Right lobe of liver (tissue), 6 donors: ENCODE measurements around the gene RGS11. TPM values are rescaled to one million over a fixed set of nuclear protein-coding genes. Genes with fewer than 3 reads are reported as not detected.

Source experiments
- ATAC-seq, 4 donors: fragments of 200-7000 bp; cut with Tn5 transposase; one replicate each; pipeline ENCODE4 v1.9.1; 2020; ENCODE audit warnings: mild to moderate bottlenecking in 4 of 4, moderate library complexity in 4 of 4
- DNase-seq, 3 donors: peaks; one replicate each; pipeline ENCODE4 v3.0.0-alpha.2; 2020
- H3K27ac ChIP-seq, 3 donors: fragments of 200-600 bp; one replicate each; pipeline ENCODE4 v1.8.0; 2022
- H3K27me3 ChIP-seq, 2 donors: fragments of 200-600 bp; one replicate each; pipeline ENCODE4 v1.8.0; 2022
- H3K36me3 ChIP-seq, 4 donors: fragments of 200-600 bp; sonication (generic) in 1 of 4; one replicate each; pipeline versions ENCODE4 v1.5.1 to v1.8.0; 2017 to 2022; ENCODE audit warnings: control low read depth in 1 of 4
- H3K4me1 ChIP-seq, 4 donors: fragments of 200-600 bp; sonication (generic) in 1 of 4; one replicate each; pipeline versions ENCODE4 v1.5.1 to v1.8.0; 2017 to 2022; ENCODE audit warnings: control low read depth in 1 of 4
- H3K4me3 ChIP-seq, 3 donors: fragments of 200-600 bp; one replicate each; pipeline ENCODE4 v1.8.0; 2022
- H3K9me3 ChIP-seq, 4 donors: fragments of 200-600 bp; sonication (generic) in 1 of 4; one replicate each; pipeline versions ENCODE4 v1.5.1 to v1.8.0; 2017 to 2022; ENCODE audit warnings: control low read depth in 1 of 4
- CTCF ChIP-seq, 4 donors: fragments of 200-600 bp in 3 of 4; fragments of 450-650 bp in 1 of 4; IDR thresholded peaks; one replicate each; pipeline versions ENCODE4 v1.5.1 to v1.8.0; 2016 to 2022; ENCODE audit warnings: antibody characterized with exemption in 4 of 4, mild to moderate bottlenecking in 2 of 4
- POLR2A ChIP-seq: fragments of 450-650 bp; IDR thresholded peaks from one replicate; pipeline ENCODE4 v1.6.1; 2017; ENCODE audit warnings: antibody characterized with exemption, mild to moderate bottlenecking
- WGBS: methylation state at CpG from one replicate; pipeline ENCODE4 v1.1.6; 2018; ENCODE audit warnings: low coverage, low lambda C conversion rate; ENCODE audit not compliant: insufficient coverage; ENCODE audit errors: missing lambda C conversion rate; 5-methylcytosine and 5-hydroxymethylcytosine counted together
- intact Hi-C, 2 donors: fragments of 100-400 bp; cut with DNase I; formaldehyde crosslinking; loops; one replicate each; pipeline versions ENCODE4 v1.11.2 to v1.14.1; 2022
- total RNA-seq, 6 experiments: library from RNA; depleted of rRNA in 2 of 6; stranded (reverse); fragments of >200 nt in 2 of 6; fragmentation: NEBNext Ultra II Directional in 3 of 6; extraction: Animal tissue kit (Norgen Biotek cat#: 25700) in 3 of 6; gene quantifications; one replicate each; pipeline versions ENCODE4 v1.1.0 to v1.2.4, GENCODE V29; 2016 to 2023
- donor health status: DM: no; HTN: yes; CAD: no.
- donor health status: DM: no; HTN: no; CAD: no.
- donor health status: DM: no; HTN: no; CAD: no.
- donor health status: DM: no; HTN: yes; CAD: no.
- donor health status: DM: no; HTN: yes; CAD: no.

The RGS11 gene
- total RNA-seq, 6 experiments from 2014 or later = 0.37 to 1.3 (median 0.80) TPM

- ATAC-seq = no peak
- 69% methylated on average over 22 of the region's 22 CpGs for WGBS
- H3K27ac ChIP-seq = no peak overlapping the region
- peak overlapping the region; percentile 79 to 96 (median 87) for H3K4me3 ChIP-seq
- no peaks in the 10 kb centered on the region for H3K9me3 ChIP-seq
- H3K36me3 ChIP-seq = peaks cover 0 to 27% (median 11%) of the 10 kb centered on the region in 4 donors
- intact Hi-C loops = loop anchor here in 1 of 2 donors (10.0 kb wide), 1 partner anchor 135 kb away; no protein-coding TSS in a partner anchor
- TF ChIP-seq POLR2A (no peak), CTCF (IDR thresholded peaks at IDR 0.05) (no peak)
- DNase-seq = no peak
- H3K4me1 ChIP-seq = peaks cover 0 to 14% (median 6%) of the 10 kb centered on the region in 4 donors
- no peaks in the 10 kb centered on the region for H3K27me3 ChIP-seq
Measured at GRCh38 chr16:229731-230281, 45.9 kb downstream of the RGS11 start.

GRCh38 chr16:228852-229730 lies 46.7 kb downstream of the RGS11 start, which contains the start of gene LUC7L:
Gene LUC7L (minus strand): TSS chr16:229449. CDS start chr16:229339, 110 bp downstream.
- peaks cover 0 to 34% (median 14%) of the 10 kb centered on the region in 4 donors for H3K36me3 ChIP-seq
- H3K4me3 ChIP-seq = peak within 1 kb of the TSS; percentile 79 to 96 (median 87)
- TF ChIP-seq CTCF (IDR thresholded peaks at IDR 0.05) (no peak), POLR2A (peak; percentile 95)
- WGBS = 9% methylated on average over 11 of the region's 88 CpGs
- no peaks in the 10 kb centered on the region for H3K27me3 ChIP-seq
- H3K4me1 ChIP-seq = peaks cover 0 to 14% (median 6%) of the 10 kb centered on the region in 4 donors
- intact Hi-C loops = no loop called here
- H3K27ac ChIP-seq = peak within 1 kb of the TSS; percentile 81 to 94 (median 94)
- ATAC-seq = peak; percentile 94 to 98 (median 95)
- no peaks in the 10 kb centered on the region for H3K9me3 ChIP-seq
- DNase-seq = peak; percentile 90 to 91 (median 90)

GRCh38 chr16:228151-228851 lies 47.4 kb downstream of the RGS11 start:
- Histone ChIP-seq H3K27ac (peak overlapping the region in 2 of 3 donors; percentile 94), H3K36me3 (peaks cover 0 to 42% (median 18%) of the 10 kb centered on the region in 4 donors), H3K9me3 (no peaks in the 10 kb centered on the region), H3K4me3 (peak overlapping the region; percentile 79 to 96 (median 87)), H3K4me1 (peaks cover 0 to 14% (median 6%) of the 10 kb centered on the region in 4 donors), H3K27me3 (no peaks in the 10 kb centered on the region)
- peak; percentile 3 to 22 (median 10) for ATAC-seq
- TF ChIP-seq CTCF (IDR thresholded peaks at IDR 0.05) (no peak), POLR2A (no peak)
- WGBS = 24% methylated on average over 8 of the region's 9 CpGs
- DNase-seq = no peak
- intact Hi-C loops = no loop called here

GRCh38 chr16:220021-220420 lies 55.7 kb downstream of the RGS11 start:
- no peak for ATAC-seq
- no peak overlapping the region for H3K4me3 ChIP-seq
- peaks cover 0 to 75% (median 17%) of the 10 kb centered on the region in 4 donors for H3K36me3 ChIP-seq
- TF ChIP-seq POLR2A = no peak
- TF ChIP-seq CTCF (IDR thresholded peaks at IDR 0.05) = no peak
- H3K9me3 ChIP-seq = no peaks in the 10 kb centered on the region
- intact Hi-C loops = no loop called here
- H3K27ac ChIP-seq = no peak overlapping the region
- WGBS = 70% methylated on average over 4 of the region's 4 CpGs
- no peaks in the 10 kb centered on the region for H3K4me1 ChIP-seq
- no peak for DNase-seq
- H3K27me3 ChIP-seq = no peaks in the 10 kb centered on the region
